Endothelial cell (in vitro differentiated cells): Measurements from ENCODE around the gene TIGD7. TPM values are rescaled to one million over a fixed set of nuclear protein-coding genes. Genes with fewer than 3 reads are reported as not detected.

Source experiments
- DNase-seq: peaks from one replicate; pipeline ENCODE4 v3.0.0; 2021; ENCODE audit warnings: low spot score
- H3K27ac Mint-ChIP-seq: one replicate; pipeline ENCODE4 v1.8.0; 2021; ENCODE audit warnings: mixed read lengths, inconsistent platforms; ENCODE audit not compliant: unreplicated experiment
- H3K27me3 Mint-ChIP-seq: one replicate; pipeline ENCODE4 v1.8.0; 2021; ENCODE audit warnings: mild to moderate bottlenecking, moderate library complexity, mixed read lengths, inconsistent platforms; ENCODE audit not compliant: unreplicated experiment
- H3K36me3 Mint-ChIP-seq: one replicate; pipeline ENCODE4 v1.8.0; 2021; ENCODE audit warnings: mild to moderate bottlenecking, low read depth, mixed read lengths, inconsistent platforms; ENCODE audit not compliant: unreplicated experiment
- H3K4me1 Mint-ChIP-seq: one replicate; pipeline ENCODE4 v1.8.0; 2021; ENCODE audit warnings: mild to moderate bottlenecking, mixed read lengths, inconsistent platforms; ENCODE audit not compliant: unreplicated experiment
- H3K4me3 Mint-ChIP-seq: one replicate; pipeline ENCODE4 v1.8.0; 2021; ENCODE audit warnings: mild to moderate bottlenecking, mixed read lengths, inconsistent platforms; ENCODE audit not compliant: unreplicated experiment
- H3K9me3 Mint-ChIP-seq: one replicate; pipeline ENCODE4 v1.8.0; 2021; ENCODE audit warnings: mixed read lengths, inconsistent platforms; ENCODE audit not compliant: unreplicated experiment
- CTCF ChIP-seq: fragments of 200-600 bp; sonication (generic); IDR thresholded peaks from one replicate; pipeline ENCODE4 v1.5.0; 2021; ENCODE audit warnings: antibody characterized with exemption; ENCODE audit not compliant: unreplicated experiment
- total RNA-seq: library from RNA; stranded (reverse); fragmentation: NEBNext Ultra II Directional; extraction: Animal tissue kit (Norgen Biotek cat#: 25700); gene quantifications from one replicate; pipeline ENCODE4 v1.2.1, GENCODE V29; 2021; ENCODE audit not compliant: unreplicated experiment

The TIGD7 gene
- total RNA-seq, 1 donor from 2014 or later = 2.6 TPM

- no peak for TF ChIP-seq CTCF
- DNase-seq = no peak
- no peak overlapping the region for H3K27ac Mint-ChIP-seq
- H3K27me3 Mint-ChIP-seq = peaks cover 15% of the 10 kb centered on the region
- H3K9me3 Mint-ChIP-seq = peaks cover 37% of the 10 kb centered on the region
- H3K4me3 Mint-ChIP-seq = no peak overlapping the region
- H3K36me3 Mint-ChIP-seq = peaks cover 77% of the 10 kb centered on the region
- no peaks in the 10 kb centered on the region for H3K4me1 Mint-ChIP-seq
Measured at GRCh38 chr16:3295209-3295608, 10.0 kb downstream of the TIGD7 start.

- no peak for TF ChIP-seq CTCF
- H3K36me3 Mint-ChIP-seq = peaks cover 83% of the 10 kb centered on the region
- H3K9me3 Mint-ChIP-seq = peaks cover 48% of the 10 kb centered on the region
- peak overlapping the region; percentile 72 for H3K4me3 Mint-ChIP-seq
- no peaks in the 10 kb centered on the region for H3K4me1 Mint-ChIP-seq
- no peak overlapping the region for H3K27ac Mint-ChIP-seq
- peaks cover 15% of the 10 kb centered on the region for H3K27me3 Mint-ChIP-seq
- no peak for DNase-seq
Measured at GRCh38 chr16:3292604-3293003, 12.6 kb downstream of the TIGD7 start.

- H3K4me3 Mint-ChIP-seq = peak overlapping the region; percentile 89
- H3K27ac Mint-ChIP-seq = no peak overlapping the region
- peaks cover 87% of the 10 kb centered on the region for H3K36me3 Mint-ChIP-seq
- peaks cover 46% of the 10 kb centered on the region for H3K9me3 Mint-ChIP-seq
- no peak for TF ChIP-seq CTCF
- H3K4me1 Mint-ChIP-seq = peaks cover 2% of the 10 kb centered on the region
- peaks cover 11% of the 10 kb centered on the region for H3K27me3 Mint-ChIP-seq
- DNase-seq = no peak
Measured at GRCh38 chr16:3289998-3290673, 15.1 kb downstream of the TIGD7 start.

GRCh38 chr16:3285131-3285530, 20.1 kb downstream of the TIGD7 start:
- no peak overlapping the region for H3K27ac Mint-ChIP-seq

More at GRCh38 chr16:3285131-3285530, 20.1 kb downstream of the TIGD7 start:
- no peak for TF ChIP-seq CTCF
- no peak for DNase-seq
- H3K4me3 Mint-ChIP-seq = peak overlapping the region; percentile 96
- peaks cover 22% of the 10 kb centered on the region for H3K27me3 Mint-ChIP-seq
- peaks cover 15% of the 10 kb centered on the region for H3K4me1 Mint-ChIP-seq
- H3K9me3 Mint-ChIP-seq = peaks cover 18% of the 10 kb centered on the region
- H3K36me3 Mint-ChIP-seq = peaks cover 52% of the 10 kb centered on the region
